WTC11 (cell line): Measurements from ENCODE around the gene GUCA2B. TPM values are rescaled to one million over a fixed set of nuclear protein-coding genes. Genes with fewer than 3 reads are reported as not detected.
A peak's percentile ranks its signal among the peaks of the same experiment; 100 is the strongest.

Experiments
- ATAC-seq: fragments of 200-7000 bp; cut with Tn5 transposase; 2 replicates; pipeline ENCODE4 v1.10.0; 2021; ENCODE audit warnings: mild to moderate bottlenecking, moderate library complexity
- CTCF ChIA-PET: fragments of 300-600 bp; sonication (Branson Sonifier 250); formaldehyde crosslinking; loops from one replicate; lab custom pipeline; 2021; ENCODE audit warnings: antibody characterized with exemption; lab: Charles Lee
- POLR2A ChIA-PET: fragments of 350-600 bp; sonication (Branson Sonifier 250); formaldehyde crosslinking; loops from one replicate; lab custom pipeline; 2021; ENCODE audit warnings: antibody characterized with exemption; lab: Charles Lee
- DNase-seq: peaks from one replicate; pipeline ENCODE4 v3.0.0; 2021; ENCODE audit warnings: low spot score
- H3K27ac Mint-ChIP-seq: 2 replicates; pipeline ENCODE4 v1.8.0; 2021; ENCODE audit warnings: mixed read lengths
- H3K27me3 Mint-ChIP-seq: 2 replicates; pipeline ENCODE4 v1.8.0; 2021; ENCODE audit warnings: low read depth, mild to moderate bottlenecking, moderate library complexity, mixed read lengths
- H3K36me3 Mint-ChIP-seq: 2 replicates; pipeline ENCODE4 v1.8.0; 2021; ENCODE audit warnings: mixed read lengths
- H3K4me1 Mint-ChIP-seq: 2 replicates; pipeline ENCODE4 v1.8.0; 2022; ENCODE audit warnings: mixed read lengths
- H3K4me3 Mint-ChIP-seq: 2 replicates; pipeline ENCODE4 v1.8.0; 2021; ENCODE audit warnings: mild to moderate bottlenecking, moderate library complexity, mixed read lengths
- H3K9me3 Mint-ChIP-seq: 2 replicates; pipeline ENCODE4 v1.8.0; 2021; ENCODE audit warnings: mixed read lengths
- FOXJ3 ChIP-seq: sonication (generic); formaldehyde crosslinking; IDR thresholded peaks from 2 replicates; pipeline ENCODE4 v1.9.0; 2021; ENCODE audit warnings: missing genetic modification reagents, mild to moderate bottlenecking, borderline replicate concordance
- GRHL2 ChIP-seq: fragments of 250-450 bp; sonication (Bioruptor Pico); IDR thresholded peaks from 2 replicates; pipeline ENCODE4 v1.8.0; 2022; ENCODE audit warnings: mild to moderate bottlenecking, moderate library complexity; ENCODE audit not compliant: insufficient replicate concordance, severe bottlenecking
- IRF2 ChIP-seq: sonication (generic); formaldehyde crosslinking; IDR thresholded peaks from 2 replicates; pipeline ENCODE4 v1.8.0; 2022; ENCODE audit warnings: low read depth, missing genetic modification reagents, borderline replicate concordance
- KAT7 ChIP-seq: sonication (generic); formaldehyde crosslinking; IDR thresholded peaks from 2 replicates; pipeline ENCODE4 v1.8.1; 2023; ENCODE audit warnings: missing genetic modification reagents, mild to moderate bottlenecking, borderline replicate concordance
- NFYB ChIP-seq: sonication (generic); formaldehyde crosslinking; conservative IDR thresholded peaks from 2 replicates; pipeline ENCODE4 v1.8.0; 2022; ENCODE audit warnings: low read depth, missing genetic modification reagents
- NR1H2 ChIP-seq: sonication (generic); formaldehyde crosslinking; IDR thresholded peaks from 2 replicates; pipeline ENCODE4 v1.9.0; 2021; ENCODE audit warnings: mild to moderate bottlenecking, moderate library complexity, missing genetic modification reagents
- NR3C1 ChIP-seq: sonication (generic); formaldehyde crosslinking; conservative IDR thresholded peaks from 2 replicates; pipeline ENCODE4 v1.8.1; 2023; ENCODE audit warnings: low read depth, mild to moderate bottlenecking, missing genetic modification reagents
- SMAD3 ChIP-seq: sonication (generic); formaldehyde crosslinking; IDR thresholded peaks from 2 replicates; pipeline ENCODE4 v1.8.0; 2022; ENCODE audit warnings: missing genetic modification reagents, mild to moderate bottlenecking, borderline replicate concordance
- SOX15 ChIP-seq: fragments of 250-450 bp; sonication (Bioruptor Pico); IDR thresholded peaks from 2 replicates; pipeline ENCODE4 v1.9.0; 2021; ENCODE audit warnings: mild to moderate bottlenecking
- SP1 ChIP-seq: sonication (generic); formaldehyde crosslinking; conservative IDR thresholded peaks from 2 replicates; pipeline ENCODE4 v1.8.1; 2022; ENCODE audit warnings: missing genetic modification reagents
- TP53 ChIP-seq: sonication (generic); formaldehyde crosslinking; IDR thresholded peaks from 2 replicates; pipeline ENCODE4 v1.8.1; 2023; ENCODE audit warnings: mild to moderate bottlenecking, missing genetic modification reagents
- ZBTB21 ChIP-seq: sonication (generic); formaldehyde crosslinking; IDR thresholded peaks from 2 replicates; pipeline ENCODE4 v1.8.1; 2023; ENCODE audit warnings: mild to moderate bottlenecking, missing genetic modification reagents, borderline replicate concordance
- ZNF138 ChIP-seq: sonication (generic); formaldehyde crosslinking; conservative IDR thresholded peaks from 2 replicates; pipeline ENCODE4 v1.8.1; 2022; ENCODE audit warnings: mild to moderate bottlenecking, moderate library complexity, missing genetic modification reagents
- ZNF671 ChIP-seq: fragments of 250-450 bp; sonication (Bioruptor Pico); IDR thresholded peaks from 2 replicates; pipeline ENCODE4 v1.8.0; 2021; ENCODE audit warnings: mild to moderate bottlenecking
- total RNA-seq: library from RNA; stranded (reverse); gene quantifications from 3 replicates; pipeline ENCODE4 v1.2.3, GENCODE V29; 2021
- TF ChIP-seq, protein P1 (sequence below): sonication (generic); formaldehyde crosslinking; IDR thresholded peaks from 2 replicates; pipeline ENCODE4 v1.8.0; 2022; ENCODE audit warnings: mild to moderate bottlenecking, missing genetic modification reagents
- TF ChIP-seq, protein P2 (sequence below): sonication (generic); formaldehyde crosslinking; IDR thresholded peaks from 2 replicates; pipeline ENCODE4 v1.8.0; 2022; ENCODE audit warnings: mild to moderate bottlenecking, missing genetic modification reagents
- TF ChIP-seq, protein P3 (sequence below): sonication (generic); formaldehyde crosslinking; IDR thresholded peaks from 2 replicates; pipeline ENCODE4 v1.8.0; 2022; ENCODE audit warnings: missing genetic modification reagents
- TF ChIP-seq, protein P4 (sequence below): sonication (generic); formaldehyde crosslinking; IDR thresholded peaks from 2 replicates; pipeline ENCODE4 v1.8.1; 2023; ENCODE audit warnings: mild to moderate bottlenecking, missing genetic modification reagents, moderate library complexity
- TF ChIP-seq, protein P5 (sequence below): fragments of 250-450 bp; sonication (Bioruptor Pico); IDR thresholded peaks from 2 replicates; pipeline ENCODE4 v2.1.2; 2022; ENCODE audit warnings: mild to moderate bottlenecking, moderate library complexity

The GUCA2B gene
- total RNA-seq, 1 experiment from 2014 or later = not detected

DNA sequence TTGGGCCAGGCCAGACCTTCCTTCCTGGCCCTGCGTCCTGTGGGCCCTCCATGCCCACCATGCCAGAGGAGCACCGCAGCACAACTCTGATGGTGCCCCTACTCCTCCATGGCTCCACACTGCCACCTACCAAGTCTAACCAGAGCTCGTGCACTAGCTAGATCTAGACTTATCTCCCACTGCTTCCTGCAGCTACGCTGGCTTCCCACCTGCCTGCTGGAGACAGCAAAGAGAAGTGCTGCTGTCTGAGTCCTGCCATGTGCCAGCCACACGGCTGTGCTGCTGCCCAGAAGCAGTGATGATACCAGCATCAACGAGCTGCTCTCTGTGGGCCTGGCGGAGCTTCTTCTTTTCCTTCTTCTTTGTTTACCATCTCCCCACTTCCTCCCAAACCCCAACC, 4.5 kb downstream of the GUCA2B start:
- POLR2A ChIA-PET = no interaction called here
- Mint-ChIP-seq H3K9me3 (peaks cover 4% of the 10 kb centered on the region), H3K27ac (no peak overlapping the region), H3K4me3 (no peak overlapping the region), H3K27me3 (no peaks in the 10 kb centered on the region; the same call in 1 of the 2 replicates), H3K36me3 (no peaks in the 10 kb centered on the region)
- ATAC-seq (peak; percentile 90), DNase-seq (no peak)
- TF ChIP-seq SOX15 (CRISPR knock-in tag) = no peak
- no peak for TF ChIP-seq FOXJ3 (CRISPR knock-in tag)
- TF ChIP-seq TP53 (CRISPR knock-in tag) = no peak
- TF ChIP-seq GRHL2 (CRISPR knock-in tag) = no peak
- TF ChIP-seq, protein P1, sequence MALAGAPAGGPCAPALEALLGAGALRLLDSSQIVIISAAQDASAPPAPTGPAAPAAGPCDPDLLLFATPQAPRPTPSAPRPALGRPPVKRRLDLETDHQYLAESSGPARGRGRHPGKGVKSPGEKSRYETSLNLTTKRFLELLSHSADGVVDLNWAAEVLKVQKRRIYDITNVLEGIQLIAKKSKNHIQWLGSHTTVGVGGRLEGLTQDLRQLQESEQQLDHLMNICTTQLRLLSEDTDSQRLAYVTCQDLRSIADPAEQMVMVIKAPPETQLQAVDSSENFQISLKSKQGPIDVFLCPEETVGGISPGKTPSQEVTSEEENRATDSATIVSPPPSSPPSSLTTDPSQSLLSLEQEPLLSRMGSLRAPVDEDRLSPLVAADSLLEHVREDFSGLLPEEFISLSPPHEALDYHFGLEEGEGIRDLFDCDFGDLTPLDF (CRISPR knock-in tag) = no peak
- TF ChIP-seq ZBTB21 (CRISPR knock-in tag) = no peak
- TF ChIP-seq KAT7 (CRISPR knock-in tag) = no peak
- TF ChIP-seq, all 79 proteins: peak for 0
- CTCF ChIA-PET = interaction anchor here (0.5 to 1.7 kb wide), 8 partner anchors 10 to 453 kb away, joined by 3 to 22 read pairs (median 3); no protein-coding TSS in a partner anchor
- H3K4me1 Mint-ChIP-seq = no peaks in the 10 kb centered on the region

DNA sequence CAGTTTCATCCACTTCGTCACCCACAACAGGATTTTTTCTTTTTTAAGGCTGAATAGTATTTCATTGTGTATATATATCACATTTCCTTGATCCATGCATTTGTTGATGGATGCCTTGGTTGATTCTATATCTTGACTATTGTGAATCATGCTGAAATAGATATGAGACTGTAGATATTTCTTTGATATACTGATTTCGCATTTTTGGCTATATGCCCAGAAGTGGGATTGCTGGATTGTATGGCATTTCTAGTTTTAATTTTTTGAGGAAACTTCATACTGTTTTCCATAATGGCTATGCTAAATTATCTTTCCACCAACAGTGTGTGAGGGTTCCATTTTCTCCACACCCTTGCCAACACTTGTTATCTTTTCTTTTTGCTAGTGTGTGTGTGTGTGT, 5.0 kb downstream of the GUCA2B start:
- Mint-ChIP-seq H3K9me3 (peaks cover 4% of the 10 kb centered on the region), H3K27ac (no peak overlapping the region), H3K4me3 (no peak overlapping the region), H3K27me3 (no peaks in the 10 kb centered on the region; the same call in 1 of the 2 replicates), H3K4me1 (no peaks in the 10 kb centered on the region), H3K36me3 (no peaks in the 10 kb centered on the region)
- ChIA-PET POLR2A (no interaction called here), CTCF (interaction anchor here (0.5 to 1.7 kb wide), 8 partner anchors 10 to 453 kb away, joined by 3 to 22 read pairs (median 3); no protein-coding TSS in a partner anchor)
- DNase-seq (no peak), ATAC-seq (no peak)
- TF ChIP-seq ZNF138 (CRISPR knock-in tag) (no peak), FOXJ3 (CRISPR knock-in tag) (no peak)
- TF ChIP-seq, protein P2, sequence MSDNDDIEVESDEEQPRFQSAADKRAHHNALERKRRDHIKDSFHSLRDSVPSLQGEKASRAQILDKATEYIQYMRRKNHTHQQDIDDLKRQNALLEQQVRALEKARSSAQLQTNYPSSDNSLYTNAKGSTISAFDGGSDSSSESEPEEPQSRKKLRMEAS (CRISPR knock-in tag) = no peak
- TF ChIP-seq, protein P3, sequence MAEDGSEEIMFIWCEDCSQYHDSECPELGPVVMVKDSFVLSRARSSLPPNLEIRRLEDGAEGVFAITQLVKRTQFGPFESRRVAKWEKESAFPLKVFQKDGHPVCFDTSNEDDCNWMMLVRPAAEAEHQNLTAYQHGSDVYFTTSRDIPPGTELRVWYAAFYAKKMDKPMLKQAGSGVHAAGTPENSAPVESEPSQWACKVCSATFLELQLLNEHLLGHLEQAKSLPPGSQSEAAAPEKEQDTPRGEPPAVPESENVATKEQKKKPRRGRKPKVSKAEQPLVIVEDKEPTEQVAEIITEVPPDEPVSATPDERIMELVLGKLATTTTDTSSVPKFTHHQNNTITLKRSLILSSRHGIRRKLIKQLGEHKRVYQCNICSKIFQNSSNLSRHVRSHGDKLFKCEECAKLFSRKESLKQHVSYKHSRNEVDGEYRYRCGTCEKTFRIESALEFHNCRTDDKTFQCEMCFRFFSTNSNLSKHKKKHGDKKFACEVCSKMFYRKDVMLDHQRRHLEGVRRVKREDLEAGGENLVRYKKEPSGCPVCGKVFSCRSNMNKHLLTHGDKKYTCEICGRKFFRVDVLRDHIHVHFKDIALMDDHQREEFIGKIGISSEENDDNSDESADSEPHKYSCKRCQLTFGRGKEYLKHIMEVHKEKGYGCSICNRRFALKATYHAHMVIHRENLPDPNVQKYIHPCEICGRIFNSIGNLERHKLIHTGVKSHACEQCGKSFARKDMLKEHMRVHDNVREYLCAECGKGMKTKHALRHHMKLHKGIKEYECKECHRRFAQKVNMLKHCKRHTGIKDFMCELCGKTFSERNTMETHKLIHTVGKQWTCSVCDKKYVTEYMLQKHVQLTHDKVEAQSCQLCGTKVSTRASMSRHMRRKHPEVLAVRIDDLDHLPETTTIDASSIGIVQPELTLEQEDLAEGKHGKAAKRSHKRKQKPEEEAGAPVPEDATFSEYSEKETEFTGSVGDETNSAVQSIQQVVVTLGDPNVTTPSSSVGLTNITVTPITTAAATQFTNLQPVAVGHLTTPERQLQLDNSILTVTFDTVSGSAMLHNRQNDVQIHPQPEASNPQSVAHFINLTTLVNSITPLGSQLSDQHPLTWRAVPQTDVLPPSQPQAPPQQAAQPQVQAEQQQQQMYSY (CRISPR knock-in tag) = no peak

DNA sequence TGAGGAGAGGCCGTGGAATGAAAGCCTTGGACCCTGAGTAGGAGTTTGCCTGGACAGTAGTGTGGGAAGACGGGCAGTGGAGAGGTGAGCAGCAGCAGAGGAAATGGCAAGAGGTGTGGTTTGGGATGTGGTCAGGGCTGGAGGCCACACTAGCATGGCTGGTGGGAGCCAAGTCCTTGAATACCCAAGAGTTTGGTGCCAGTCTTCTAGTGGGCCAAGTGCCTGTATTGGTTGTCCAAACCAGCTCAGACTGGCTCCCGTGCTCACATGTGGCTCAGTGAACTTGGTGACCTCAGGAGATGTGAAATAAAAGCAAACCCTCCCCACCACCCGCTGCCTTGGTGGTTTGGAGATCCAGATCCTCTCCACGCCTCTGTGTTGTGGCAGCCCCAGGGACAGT, 9.0 kb downstream of the GUCA2B start:
- DNase-seq = no peak
- CTCF ChIA-PET = interaction anchor here (5.2 kb wide), 1 partner anchor 11 kb away, joined by 38 read pairs; no protein-coding TSS in a partner anchor
- Mint-ChIP-seq H3K27me3 (no peaks in the 10 kb centered on the region; the same call in 1 of the 2 replicates), H3K27ac (no peak overlapping the region), H3K36me3 (no peaks in the 10 kb centered on the region), H3K4me1 (peaks cover 6% of the 10 kb centered on the region), H3K4me3 (no peak overlapping the region), H3K9me3 (peaks cover 13% of the 10 kb centered on the region)
- TF ChIP-seq ZNF671 (CRISPR knock-in tag) (no peak), GRHL2 (CRISPR knock-in tag) (no peak), SP1 (CRISPR knock-in tag) (no peak), NFYB (CRISPR knock-in tag) (no peak), SMAD3 (no peak), IRF2 (CRISPR knock-in tag) (no peak), NR3C1 (no peak), KAT7 (CRISPR knock-in tag) (no peak), NR1H2 (CRISPR knock-in tag) (no peak)
- TF ChIP-seq, protein P4, sequence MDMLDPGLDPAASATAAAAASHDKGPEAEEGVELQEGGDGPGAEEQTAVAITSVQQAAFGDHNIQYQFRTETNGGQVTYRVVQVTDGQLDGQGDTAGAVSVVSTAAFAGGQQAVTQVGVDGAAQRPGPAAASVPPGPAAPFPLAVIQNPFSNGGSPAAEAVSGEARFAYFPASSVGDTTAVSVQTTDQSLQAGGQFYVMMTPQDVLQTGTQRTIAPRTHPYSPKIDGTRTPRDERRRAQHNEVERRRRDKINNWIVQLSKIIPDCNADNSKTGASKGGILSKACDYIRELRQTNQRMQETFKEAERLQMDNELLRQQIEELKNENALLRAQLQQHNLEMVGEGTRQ (CRISPR knock-in tag) = no peak
- TF ChIP-seq, protein P5, sequence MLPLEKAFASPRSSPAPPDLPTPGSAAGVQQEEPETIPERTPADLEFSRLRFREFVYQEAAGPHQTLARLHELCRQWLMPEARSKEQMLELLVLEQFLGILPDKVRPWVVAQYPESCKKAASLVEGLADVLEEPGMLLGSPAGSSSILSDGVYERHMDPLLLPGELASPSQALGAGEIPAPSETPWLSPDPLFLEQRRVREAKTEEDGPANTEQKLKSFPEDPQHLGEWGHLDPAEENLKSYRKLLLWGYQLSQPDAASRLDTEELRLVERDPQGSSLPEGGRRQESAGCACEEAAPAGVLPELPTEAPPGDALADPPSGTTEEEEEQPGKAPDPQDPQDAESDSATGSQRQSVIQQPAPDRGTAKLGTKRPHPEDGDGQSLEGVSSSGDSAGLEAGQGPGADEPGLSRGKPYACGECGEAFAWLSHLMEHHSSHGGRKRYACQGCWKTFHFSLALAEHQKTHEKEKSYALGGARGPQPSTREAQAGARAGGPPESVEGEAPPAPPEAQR = no peak
- POLR2A ChIA-PET = no interaction called here
- no peak for ATAC-seq
